Suppressor macrophage treated with lipopolysaccharide for 1 hour (primary cell): ENCODE data around the gene CDH4.

ENCODE experiments used
- DNase-seq, 3 donors: peaks; one replicate each; pipeline ENCODE4 v3.0.0-alpha.2; 2020 to 2022

The CDH4 gene

DNA sequence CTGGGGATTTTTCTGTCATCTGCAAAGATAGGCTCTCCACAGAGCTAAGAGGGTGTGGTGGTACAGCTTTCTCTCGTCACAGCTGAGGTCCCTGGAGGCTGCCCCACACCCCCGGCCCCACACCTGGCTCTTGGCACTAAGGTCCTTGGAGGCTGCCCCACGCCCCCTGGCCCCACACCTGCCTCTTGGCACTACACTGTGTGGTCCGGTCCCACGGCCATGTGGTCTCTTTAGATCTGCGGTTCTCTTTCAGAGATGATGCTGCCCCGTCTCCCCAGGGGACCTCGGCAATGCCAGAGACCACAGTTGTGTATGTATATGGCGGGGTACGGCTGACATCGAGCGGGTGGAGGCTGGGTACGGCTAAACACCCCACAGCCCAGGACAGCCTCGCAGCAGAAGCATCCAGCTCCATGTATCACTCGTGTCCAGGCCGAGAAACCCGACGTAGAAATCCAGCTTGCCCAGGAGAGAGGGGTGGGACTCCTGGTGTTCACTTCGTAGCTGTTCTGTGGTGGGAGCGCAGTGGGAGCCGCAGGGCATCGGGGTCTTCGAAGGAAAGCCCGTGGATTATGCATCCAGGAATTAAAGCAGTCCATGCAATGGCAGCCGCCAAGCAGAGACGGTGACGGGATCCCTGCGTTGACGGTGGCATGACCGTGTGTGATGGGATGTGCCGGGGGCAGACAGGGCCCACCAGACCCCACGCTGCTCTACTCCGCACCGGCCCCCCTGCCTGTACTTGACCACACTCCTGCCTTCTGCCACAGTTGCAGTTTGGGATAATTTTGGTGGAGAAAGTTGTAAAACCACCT lies 292.1 kb downstream of the CDH4 start:
- DNase-seq, result no peak

DNA sequence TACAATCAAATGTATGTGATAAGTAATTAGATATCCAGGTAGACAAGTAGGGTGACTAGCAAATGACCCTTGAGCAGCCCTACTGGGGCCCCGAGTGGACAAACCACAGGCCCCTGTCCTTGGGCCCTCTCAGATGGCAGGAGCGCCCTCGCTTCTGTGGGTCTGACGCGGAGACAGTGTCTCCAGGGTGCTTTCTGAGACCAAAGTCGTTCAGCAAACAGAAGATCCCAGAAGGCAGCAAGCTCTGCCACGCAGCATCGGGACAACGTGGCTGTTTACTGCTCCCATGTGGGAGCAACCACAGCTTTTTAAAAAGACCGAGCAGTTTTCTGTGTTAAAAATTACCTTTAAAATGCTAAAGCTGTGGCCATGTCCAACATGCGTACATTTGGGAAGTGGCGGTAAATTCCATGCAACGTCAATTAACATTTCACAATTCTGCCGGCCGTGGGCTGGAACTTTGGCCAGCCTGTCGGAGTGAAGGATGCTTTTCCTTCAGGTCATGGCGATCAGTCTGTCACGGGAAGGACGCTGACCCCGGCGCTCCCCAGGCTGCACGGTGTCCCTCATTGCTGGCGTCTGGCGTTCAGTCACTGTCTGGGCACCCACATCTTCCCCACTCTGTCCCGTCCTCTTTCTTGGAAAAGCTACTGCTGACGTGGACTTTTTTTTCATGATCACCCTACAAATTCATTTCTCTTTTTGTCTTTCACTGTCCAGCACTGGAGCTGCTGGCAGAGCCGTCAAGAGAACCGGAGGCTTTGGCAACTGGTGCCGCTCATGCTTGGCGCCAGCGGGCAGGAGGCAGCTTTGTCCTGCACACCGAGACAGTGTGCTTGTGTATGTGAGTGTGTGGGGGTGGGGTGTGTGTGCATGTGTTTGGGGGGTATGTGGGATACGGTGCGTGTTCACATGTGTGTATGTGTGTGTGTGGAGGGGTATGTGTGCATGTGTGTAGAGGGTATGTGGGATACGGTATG lies 293.1 kb downstream of the CDH4 start:
- DNase-seq, result no peak

DNA sequence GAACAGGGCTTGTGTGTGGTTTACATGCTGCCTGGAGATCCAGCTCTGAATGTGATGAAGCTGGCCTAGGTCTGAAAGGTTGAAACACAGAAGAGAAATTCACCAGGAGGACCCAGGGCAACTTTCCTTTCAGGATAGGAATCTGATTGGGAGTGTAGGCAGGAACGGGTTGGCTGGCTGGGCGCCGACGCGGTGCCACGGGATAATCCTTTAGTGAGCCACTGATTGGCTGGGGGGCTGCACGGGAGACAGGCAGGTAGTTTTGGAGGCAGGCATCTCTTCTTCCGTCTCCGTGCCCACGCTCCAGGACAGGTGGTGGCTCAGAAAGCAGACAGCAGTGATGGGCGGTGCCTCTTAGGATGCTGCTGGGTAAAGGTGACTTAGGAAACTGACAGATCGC lies 294.6 kb downstream of the CDH4 start:
- DNase-seq, result no peak

DNA sequence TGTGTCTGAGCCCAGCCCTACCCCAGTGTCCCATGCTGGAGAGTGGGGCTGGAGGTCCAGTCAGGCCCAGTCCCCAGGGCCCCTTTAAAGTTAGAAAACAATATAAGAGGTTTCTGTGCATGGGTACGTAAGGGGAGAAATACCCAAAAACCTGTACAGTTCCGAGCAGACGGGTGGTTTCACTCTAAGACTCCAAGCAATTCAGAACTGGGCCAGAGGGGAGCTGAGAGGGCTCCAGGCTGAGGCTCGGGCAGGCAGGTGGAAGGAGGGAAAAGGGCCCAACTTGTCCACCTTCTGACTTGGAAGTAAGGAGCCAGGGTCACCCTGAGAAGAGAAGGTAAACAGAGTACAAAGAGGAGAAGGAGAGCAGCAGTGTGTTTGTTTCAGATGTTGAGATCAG lies 296.0 kb downstream of the CDH4 start:
- DNase-seq, result no peak

DNA sequence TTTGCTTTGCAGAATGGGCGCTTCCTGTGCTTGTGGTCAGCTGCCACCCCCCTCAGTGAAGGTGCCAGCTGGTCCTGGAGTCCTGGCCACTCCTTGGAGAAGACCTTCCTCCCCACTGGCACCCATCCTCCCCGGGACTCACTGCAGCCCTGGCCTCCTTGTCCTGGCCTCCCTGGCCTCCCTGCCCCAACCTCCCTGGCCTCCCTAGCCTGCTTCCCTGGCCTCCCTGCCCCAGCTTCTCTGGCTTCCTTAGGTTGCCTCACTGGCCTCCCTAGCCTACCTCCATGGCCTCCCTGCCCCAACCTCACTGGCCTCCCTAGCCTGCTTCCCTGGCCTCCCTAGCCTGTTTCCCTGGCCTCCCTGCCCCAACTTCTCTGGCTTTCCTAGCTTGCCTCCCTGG lies 297.8 kb downstream of the CDH4 start:
- DNase-seq, result no peak

DNA sequence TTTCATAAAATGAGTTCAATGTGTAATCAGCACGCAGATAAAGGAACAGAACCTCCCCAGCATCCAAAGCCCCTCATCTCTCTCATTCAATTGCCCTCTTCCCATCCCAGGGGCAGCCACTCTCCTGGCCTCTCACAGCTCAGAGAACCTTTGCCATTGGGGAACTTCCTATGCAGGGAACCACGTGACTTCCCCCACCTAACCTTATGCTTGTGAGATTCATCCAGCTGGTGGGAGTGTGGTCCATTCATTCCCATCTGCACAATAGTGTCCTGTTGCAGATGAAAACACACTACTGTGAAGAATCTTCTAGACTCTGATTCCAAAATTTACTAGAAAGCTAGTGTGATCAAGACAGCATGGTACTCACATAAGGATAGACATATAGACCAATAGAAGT lies 299.3 kb downstream of the CDH4 start:
- no peak for DNase-seq

DNA sequence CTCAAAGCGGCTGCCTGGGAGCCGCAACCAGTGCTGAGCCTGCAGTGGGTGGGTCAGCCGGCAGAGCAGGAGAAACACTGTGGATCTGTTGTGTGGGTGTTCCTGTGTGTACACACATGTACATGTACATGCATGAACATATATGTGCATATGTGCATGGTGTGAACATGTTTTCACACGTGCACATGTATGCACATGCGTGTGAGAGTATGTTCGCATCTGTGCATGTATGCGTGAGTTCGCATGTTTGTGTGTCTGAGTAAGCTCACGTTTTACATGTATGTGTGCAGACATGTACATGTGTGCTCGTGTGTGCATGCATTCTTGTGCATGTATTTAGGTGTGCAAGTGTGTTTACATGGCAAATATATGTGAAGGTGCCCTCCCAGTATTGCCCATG lies 302.6 kb downstream of the CDH4 start:
- DNase-seq, result no peak

DNA sequence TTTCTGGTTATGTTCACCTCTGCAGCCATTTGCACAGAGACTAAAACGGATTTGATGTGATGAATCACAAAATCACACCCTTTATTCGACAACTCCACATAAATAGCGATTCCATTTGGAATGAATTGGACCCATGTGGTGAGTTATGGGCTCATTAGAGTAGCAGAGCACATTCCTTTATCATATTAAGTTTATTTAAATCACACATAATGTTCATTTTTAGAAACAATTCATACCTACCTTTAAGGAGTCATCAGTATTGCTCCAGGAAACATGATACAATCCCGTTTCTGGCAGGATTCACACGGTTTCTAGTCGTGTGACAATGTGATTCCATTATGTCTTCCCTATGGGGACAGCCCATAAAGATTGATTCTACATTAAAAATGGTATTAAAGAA lies 303.5 kb downstream of the CDH4 start:
- DNase-seq, result no peak

DNA sequence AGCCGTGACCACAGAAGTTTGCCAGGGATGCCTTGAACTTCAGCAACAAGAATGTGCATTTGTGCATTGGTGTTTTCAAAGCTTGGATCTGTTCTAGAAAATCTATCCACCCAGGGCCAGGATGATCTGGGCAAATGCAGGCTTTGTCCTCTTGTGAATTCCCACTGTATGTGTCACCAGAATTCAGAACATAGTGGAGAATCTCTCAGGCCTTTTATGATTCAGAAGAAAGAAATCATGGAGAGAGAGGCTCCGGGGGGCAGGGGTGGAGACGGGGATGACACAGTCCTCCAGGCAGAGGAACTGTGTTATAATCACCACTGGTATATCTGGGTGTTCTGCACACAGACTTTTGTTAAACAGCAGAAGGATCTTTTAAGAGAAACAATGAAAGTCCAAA lies 304.1 kb downstream of the CDH4 start:
- no peak for DNase-seq

DNA sequence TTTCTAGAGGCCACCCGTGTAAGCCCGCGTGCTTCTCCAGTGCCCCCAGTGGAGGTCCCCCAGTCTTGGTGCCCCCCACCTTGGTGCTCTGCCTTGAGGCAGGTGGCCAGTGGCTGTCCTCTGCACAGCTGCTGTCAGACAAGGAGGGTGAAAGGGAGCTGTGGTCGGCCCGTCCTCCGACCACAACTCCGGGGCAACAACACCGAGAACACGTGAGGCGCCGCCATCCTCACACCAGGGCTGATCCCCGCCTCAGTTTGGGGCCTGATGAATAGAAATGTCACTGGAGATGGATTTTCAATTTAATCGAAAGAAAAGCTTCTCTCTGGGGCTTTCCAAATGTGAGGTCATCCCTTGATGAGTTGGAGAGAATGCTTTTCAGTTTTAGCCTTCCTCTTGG lies 304.6 kb downstream of the CDH4 start:
- peak in 1 of 3 donors; percentile 0 for DNase-seq

DNA sequence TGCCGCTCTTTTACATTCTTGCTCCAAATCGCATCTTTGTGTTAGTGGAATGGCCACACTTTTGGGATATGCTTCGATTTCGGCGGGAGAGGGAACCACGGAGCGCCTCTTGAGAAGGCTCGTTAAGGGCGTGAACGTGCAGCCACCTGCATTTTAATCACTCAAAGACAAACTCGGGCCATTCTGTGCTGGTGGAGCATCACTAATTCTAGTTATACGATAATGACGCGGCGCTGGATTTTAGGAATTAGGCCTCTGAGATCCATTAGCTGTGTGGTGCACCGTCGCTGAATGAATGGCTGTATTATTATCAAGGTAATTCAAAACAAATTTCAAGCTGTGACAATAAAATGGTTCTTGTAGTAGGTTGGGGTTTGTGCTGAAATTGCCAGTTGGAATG lies 305.6 kb downstream of the CDH4 start:
- DNase-seq, result no peak

DNA sequence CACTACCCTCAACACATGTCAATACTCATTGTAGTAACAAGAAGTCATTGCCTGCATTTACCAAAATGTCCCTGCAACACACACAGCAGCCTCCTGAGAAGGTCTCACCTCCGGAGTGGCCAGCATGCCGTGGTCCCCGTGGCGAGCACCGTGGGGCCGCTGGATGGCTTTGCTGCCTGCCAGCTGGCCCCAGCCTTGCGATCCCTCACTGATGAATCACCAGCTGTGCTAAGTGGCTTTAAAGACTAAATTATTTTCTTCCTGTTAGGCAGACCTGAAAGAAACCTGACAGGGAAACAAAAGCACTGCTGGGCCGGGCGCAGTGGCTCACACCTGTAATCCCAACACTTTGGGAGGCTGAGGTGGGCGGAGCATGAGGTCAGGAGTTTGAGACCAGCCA lies 306.7 kb downstream of the CDH4 start:
- DNase-seq, result no peak

DNA sequence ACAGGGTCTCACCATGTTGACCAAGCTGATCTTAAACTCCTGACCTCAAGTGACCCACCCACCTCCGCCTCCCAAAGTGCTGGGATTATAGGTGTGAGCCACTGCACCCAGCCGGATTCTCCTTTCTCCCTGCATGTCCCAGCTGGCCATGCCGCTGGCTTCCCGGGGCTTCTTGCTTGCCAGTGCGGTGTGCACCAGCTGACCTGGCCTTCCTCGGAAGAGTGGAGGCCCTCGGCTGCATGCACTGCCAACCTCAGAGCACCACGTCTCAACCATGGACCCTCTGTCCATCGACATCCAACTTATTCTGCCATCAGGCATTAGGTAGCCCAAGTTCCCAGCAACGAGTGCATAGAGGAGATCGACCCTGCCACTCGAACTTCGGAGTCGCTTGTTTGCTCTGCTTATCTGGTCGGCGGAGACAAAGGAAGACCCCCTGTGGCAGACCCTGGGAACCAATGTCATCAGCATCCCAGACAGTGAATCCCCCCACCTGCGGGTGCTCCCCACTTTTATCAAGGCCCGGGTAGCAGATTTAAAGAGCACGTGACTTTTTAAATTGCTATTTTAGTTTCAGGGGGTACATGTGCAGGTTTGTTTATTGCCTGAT lies 307.8 kb downstream of the CDH4 start:
- no peak for DNase-seq

DNA sequence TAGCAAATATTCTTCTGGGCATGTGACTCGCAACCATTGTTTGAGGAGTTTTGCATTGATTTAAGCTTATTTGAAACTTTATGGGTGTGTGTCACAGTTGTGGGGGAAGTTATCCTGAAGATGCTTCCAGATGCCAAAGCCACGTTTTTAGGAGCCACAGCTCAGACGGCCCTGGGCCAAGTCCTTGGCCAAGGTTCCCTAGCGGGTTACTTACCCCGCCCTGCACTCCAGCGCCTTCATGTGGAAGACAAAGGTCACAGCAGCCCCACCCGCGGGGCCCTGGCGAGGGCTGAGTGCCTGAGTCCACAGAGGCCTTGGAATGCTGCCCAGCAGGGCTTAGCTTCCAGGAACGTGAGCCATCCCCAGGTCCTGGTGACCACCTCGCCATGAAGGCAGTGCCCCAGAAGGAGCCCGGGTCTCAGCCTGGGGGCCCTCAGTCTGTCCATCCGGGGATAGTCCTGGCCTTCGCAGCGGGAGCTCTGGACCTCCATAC lies 308.3 kb downstream of the CDH4 start:
- no peak for DNase-seq

DNA sequence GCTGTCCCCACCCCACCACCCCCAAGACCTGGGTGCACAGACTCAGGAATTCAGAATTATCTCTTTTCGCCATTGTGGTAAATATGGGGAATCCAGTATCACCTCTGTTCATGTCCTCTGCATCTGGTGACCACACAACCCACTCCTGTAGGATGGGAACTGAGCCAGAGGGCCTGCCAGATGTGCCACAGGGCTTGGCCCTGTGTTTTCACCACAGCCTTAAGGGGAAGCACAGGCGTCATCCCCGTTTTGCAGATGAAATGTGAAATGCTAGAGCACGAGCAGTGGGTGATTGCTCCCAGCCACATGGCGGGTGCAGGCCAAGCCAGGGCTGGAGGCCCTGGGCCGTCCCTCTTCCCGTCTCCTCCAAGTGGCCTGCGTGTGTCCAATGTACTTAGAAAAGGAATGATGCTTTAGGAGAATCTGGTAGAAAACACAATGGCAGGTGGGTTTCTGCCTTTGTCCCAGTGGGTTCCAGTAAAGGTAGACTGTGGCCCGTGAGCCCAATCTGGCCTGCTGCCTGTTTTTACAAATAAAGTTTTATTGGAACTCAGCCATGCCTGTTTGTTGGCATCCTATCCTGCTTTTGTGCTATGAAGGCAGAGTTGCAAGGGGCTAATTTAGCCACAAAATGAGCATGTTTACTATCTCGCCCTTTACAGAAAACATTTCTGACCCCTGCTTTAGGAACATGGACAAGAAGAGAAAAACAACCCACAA lies 309.2 kb downstream of the CDH4 start:
- no peak for DNase-seq

DNA sequence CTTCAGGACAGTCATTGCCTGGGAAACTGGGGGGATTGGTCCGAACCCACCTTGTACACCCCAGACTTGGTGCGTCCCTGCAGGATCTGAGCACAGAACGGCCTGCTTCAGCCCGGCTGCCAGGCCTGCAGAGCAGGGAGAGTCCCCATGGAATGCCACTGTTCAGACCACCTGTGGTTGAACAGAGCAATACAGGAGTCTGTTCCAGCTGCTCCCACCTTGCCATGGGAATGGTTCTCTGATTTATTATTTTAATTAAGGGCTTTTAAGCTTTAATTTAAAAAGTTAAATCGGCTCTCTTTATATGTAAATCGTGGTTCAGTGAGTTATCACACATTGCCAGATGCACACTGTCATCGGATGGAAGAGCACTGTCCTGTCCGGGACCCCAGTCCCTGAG lies 310.4 kb downstream of the CDH4 start:
- no peak for DNase-seq

DNA sequence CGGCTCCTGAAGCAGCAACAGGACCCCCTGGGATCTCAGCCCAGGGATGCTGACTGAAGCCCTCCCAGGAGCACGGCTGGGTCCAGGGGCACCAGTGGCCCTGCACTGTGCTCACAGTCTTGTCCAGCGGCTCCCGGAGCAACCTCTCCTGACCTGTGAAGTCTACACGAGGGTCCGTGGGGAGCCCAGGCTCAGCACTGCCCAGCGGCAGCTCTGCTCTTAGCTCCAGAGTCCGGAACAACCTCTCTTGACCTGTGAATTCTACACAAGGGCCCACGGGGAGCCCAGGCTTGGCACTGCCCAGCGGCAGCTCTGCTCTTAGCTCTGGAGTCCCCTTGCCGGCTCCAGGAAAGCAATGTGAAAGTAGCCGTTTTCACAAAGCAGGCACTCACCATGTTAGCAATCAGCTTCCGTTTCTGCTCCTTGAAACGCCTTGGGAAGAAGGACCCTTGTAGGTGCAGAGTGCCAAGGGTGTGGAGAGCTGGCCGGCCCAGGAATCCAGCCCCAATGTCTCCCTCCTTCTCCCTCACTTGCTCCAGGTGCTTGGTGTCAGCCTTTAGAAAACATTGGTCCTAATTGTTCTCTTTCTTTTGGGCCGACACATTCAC lies 310.9 kb downstream of the CDH4 start:
- DNase-seq, result no peak

DNA sequence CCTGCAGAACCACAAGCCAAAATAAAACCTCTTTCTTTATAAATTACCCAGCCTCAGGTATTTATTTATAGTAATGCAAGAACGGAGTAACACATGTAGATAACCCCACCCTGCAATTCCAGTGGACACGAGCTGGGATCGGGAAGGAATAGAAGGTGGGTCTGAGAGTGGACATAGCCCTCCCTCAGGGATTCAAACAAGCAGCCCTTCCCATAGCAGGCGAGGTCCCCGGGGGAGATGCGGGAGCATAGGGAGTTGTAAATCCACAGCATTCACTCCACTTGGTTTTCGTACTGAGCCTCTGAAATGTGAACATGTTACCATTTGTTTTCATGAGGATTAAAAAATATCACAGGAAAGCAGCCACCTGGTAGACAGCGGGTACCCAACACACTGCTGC lies 312.6 kb downstream of the CDH4 start:
- DNase-seq, result no peak

DNA sequence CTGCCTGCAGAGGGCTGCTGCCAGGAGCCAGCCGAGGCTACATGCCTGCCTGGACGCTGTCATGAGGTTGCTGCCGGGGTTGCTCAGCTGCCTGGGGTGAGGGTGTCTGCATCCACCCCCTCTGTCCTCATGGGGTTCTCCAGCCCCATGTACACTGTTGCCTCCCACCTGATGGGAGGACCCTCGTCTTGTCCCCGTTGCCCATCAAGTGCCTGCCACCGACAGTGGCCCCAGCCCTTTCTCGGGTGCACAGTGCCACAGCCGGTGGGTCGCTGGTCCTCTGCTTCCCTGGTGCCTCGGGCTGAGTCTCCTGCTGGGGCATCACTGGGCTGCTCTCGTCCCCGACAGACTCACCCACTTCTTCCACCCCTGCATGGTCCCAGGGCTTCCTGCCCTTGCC lies 313.7 kb downstream of the CDH4 start:
- DNase-seq, result no peak

DNA sequence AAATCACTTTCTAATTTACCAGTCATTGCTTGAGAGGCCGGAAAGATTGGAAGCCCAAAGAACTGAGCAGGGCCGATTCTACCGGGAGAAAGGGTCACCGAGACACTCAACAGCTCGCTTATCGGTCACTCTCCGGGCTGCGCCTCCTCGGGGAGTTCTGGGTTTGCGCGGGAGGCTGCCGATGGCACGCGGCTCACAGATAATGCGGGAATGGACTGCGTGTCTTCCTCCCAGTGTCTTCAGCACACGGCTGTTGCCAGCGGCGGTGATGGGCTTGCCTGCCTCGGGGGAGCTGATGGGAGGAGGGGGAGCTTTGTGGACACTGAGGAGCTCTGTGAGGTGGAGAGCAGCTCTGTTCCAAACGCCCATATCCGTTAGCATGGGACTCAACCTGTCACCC lies 314.6 kb downstream of the CDH4 start:
- DNase-seq, result no peak

DNA sequence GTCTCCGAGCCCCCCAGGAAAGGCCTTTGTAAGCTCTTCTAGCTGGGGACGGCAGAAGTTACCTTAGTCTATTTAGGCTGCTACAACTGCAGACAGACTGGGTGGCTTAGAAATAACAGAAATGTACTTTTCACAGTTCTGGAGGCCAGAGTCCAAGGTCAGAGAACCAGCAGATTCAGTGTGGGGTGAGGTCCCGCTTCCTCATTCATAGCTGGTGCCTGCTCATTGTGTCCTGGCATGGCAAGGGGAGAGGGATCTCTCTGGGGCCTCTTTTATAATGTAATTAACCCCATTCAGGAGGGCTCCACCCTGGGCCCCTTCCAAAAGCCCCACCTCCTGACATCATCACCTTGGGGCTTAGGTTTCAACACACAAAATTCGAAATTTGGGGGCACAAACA lies 315.1 kb downstream of the CDH4 start:
- no peak for DNase-seq

DNA sequence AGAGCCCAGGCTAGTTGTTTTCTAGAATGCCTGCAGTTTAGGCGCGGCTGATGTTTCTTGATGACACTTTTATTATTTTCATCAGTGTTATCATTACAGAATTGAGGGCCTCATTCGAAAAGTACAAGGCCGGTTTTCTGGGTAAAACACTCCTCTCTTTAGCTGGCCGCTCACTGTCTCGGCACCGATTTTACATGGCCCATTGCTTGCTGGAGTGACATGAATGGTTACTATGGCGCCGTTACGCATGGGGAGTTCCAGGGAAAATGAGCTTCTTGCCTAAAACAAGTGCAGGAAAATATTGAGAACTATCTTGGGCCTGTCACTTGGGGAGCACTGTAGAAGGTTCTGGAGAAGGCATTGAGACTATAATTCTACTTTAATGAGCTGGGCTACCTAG lies 317.8 kb downstream of the CDH4 start:
- DNase-seq, result no peak
